Trophoblast cell (in vitro differentiated cells and primary cell): ENCODE data around the gene CHN2.

ENCODE experiments used
- DNase-seq, 2 donors: peaks; one replicate each; pipeline ENCODE4 v3.0.0-alpha.2; 2016
- H2AFZ ChIP-seq: 2 replicates; pipeline ENCODE4 v1.6.1; 2013; ENCODE audit warnings: low read length, moderate library complexity, mild to moderate bottlenecking; ENCODE audit not compliant: insufficient read depth, poor library complexity
- H2AK5ac ChIP-seq: 2 replicates; pipeline ENCODE4 v1.6.1; 2013; ENCODE audit warnings: mild to moderate bottlenecking, low read length
- H2BK120ac ChIP-seq: 2 replicates; pipeline ENCODE4 v1.6.1; 2013; ENCODE audit warnings: low read length, mild to moderate bottlenecking, moderate library complexity; ENCODE audit not compliant: insufficient read depth, poor library complexity
- H2BK12ac ChIP-seq: 2 replicates; pipeline ENCODE4 v1.6.1; 2013; ENCODE audit warnings: mild to moderate bottlenecking, low read length, moderate library complexity
- H2BK5ac ChIP-seq: 2 replicates; pipeline ENCODE4 v1.6.1; 2013; ENCODE audit warnings: low read length, low read depth, moderate library complexity, mild to moderate bottlenecking; ENCODE audit not compliant: poor library complexity
- H3K14ac ChIP-seq: 2 replicates; pipeline ENCODE4 v1.6.1; 2013; ENCODE audit warnings: mild to moderate bottlenecking, low read length
- H3K18ac ChIP-seq: 2 replicates; pipeline ENCODE4 v1.6.1; 2013; ENCODE audit warnings: mild to moderate bottlenecking, low read length
- H3K23ac ChIP-seq: 2 replicates; pipeline ENCODE4 v1.6.1; 2013; ENCODE audit warnings: low read length
- H3K27ac ChIP-seq: 2 replicates; pipeline ENCODE4 v1.5.1; 2013; ENCODE audit warnings: low read depth, mild to moderate bottlenecking, inconsistent platforms, low read length, moderate library complexity
- H3K27me3 ChIP-seq: 2 replicates; pipeline ENCODE4 v1.6.1; 2013; ENCODE audit warnings: inconsistent platforms, mild to moderate bottlenecking, low read length, moderate library complexity; ENCODE audit not compliant: insufficient read depth
- H3K36me3 ChIP-seq, 2 experiments: 1 replicate in 1 of 2; 2 replicates in 1 of 2; pipeline ENCODE4 v1.6.1; 2013; ENCODE audit warnings: low read length in 2 of 2, mild to moderate bottlenecking in 2 of 2, moderate library complexity in 1 of 2; ENCODE audit not compliant: insufficient read depth in 2 of 2, control insufficient read depth in 1 of 2
- H3K4ac ChIP-seq: 2 replicates; pipeline ENCODE4 v1.6.1; 2013; ENCODE audit warnings: low read depth, mild to moderate bottlenecking, low read length, moderate library complexity
- H3K4me1 ChIP-seq, 2 experiments: 1 replicate in 1 of 2; 2 replicates in 1 of 2; pipeline ENCODE4 v1.6.1; 2013; ENCODE audit warnings: low read length in 2 of 2, mild to moderate bottlenecking in 2 of 2, moderate library complexity in 1 of 2; ENCODE audit not compliant: insufficient read depth in 2 of 2, control insufficient read depth in 1 of 2
- H3K4me2 ChIP-seq: 2 replicates; pipeline ENCODE4 v1.6.1; 2013; ENCODE audit warnings: inconsistent platforms, mild to moderate bottlenecking, low read length, moderate library complexity
- H3K4me3 ChIP-seq: 2 replicates; pipeline ENCODE4 v1.5.1; 2013; ENCODE audit warnings: mild to moderate bottlenecking, low read depth, low read length, inconsistent platforms
- H3K79me1 ChIP-seq: one replicate; pipeline ENCODE4 v1.6.1; 2013; ENCODE audit warnings: low read length
- H3K79me2 ChIP-seq: 2 replicates; pipeline ENCODE4 v1.6.1; 2013; ENCODE audit warnings: low read length, mild to moderate bottlenecking; ENCODE audit not compliant: control insufficient read depth, insufficient read depth, poor library complexity
- H3K9ac ChIP-seq: 2 replicates; pipeline ENCODE4 v1.6.1; 2013; ENCODE audit warnings: mild to moderate bottlenecking, low read length
- H3K9me3 ChIP-seq: 2 replicates; pipeline ENCODE4 v1.6.1; 2013; ENCODE audit warnings: low read depth, mild to moderate bottlenecking, control low read depth, inconsistent platforms, low read length; ENCODE audit not compliant: insufficient read depth
- H4K12ac ChIP-seq: 2 replicates; pipeline ENCODE4 v1.6.1; 2013; ENCODE audit warnings: low read depth, mild to moderate bottlenecking, low read length, moderate library complexity
- H4K8ac ChIP-seq: 2 replicates; pipeline ENCODE4 v1.6.1; 2013; ENCODE audit warnings: low read depth, mild to moderate bottlenecking, low read length, moderate library complexity
- H4K91ac ChIP-seq: one replicate; pipeline ENCODE4 v1.6.1; 2013; ENCODE audit warnings: low read depth, mild to moderate bottlenecking, low read length, moderate library complexity
- WGBS: extraction: QIAGEN DNeasy Blood & Tissue Kit; methylation state at CpG from one replicate; pipeline ENCODE4 v1.1.7; 2013; ENCODE audit warnings: missing lambda C conversion rate; ENCODE audit not compliant: insufficient read length, insufficient coverage; ENCODE audit errors: extremely low coverage; 5-methylcytosine and 5-hydroxymethylcytosine counted together

The CHN2 gene

DNA sequence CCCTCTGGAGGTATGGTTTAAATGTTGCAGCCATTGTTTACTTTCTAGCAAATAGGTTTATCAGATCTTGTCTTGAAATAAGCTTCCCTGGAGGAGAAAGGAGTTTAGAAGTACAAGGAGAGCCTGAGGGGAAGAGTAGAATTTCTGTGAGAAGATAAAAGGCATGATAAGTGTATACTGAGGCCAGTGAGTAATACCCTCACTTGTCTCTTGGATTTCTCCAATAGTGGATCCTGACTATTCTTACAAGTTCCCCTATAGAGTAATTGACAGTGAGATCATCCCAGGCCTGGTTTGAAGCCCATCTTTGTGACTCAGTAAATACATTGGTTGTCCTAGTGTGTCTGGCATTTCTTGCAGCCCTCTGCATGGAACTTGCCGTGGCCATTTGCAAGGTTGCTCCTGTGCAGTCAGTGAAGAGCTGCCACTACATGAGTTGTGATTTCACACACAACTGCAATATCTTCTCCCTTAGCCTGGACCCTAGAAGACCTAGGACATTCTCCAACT lies 41.6 kb downstream of the CHN2 start:
- WGBS, result no CpG with 5 or more reads among the region's 1 CpG
- H3K9me3 ChIP-seq, result no peaks in the 10 kb centered on the region

DNA sequence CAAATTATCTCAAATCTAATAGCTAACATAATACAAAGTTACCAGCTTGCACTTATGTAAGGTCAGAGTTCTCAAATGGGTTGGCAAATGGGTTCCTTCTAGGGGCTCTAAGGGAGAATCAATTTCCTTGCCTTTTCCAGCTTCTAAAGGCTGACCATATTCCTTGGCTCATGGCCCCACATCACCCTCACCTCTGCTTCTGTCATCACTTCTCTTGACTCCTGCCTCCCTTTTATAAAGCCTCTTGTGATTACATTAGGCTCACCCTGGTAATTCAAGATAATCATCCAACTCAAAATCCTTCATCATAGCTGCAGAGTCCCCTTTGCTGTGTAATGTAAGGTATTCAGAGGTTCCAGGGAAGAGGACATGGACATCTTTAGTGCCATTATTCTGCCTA lies 42.1 kb downstream of the CHN2 start:
- H2BK5ac ChIP-seq, result peak overlapping the region; percentile 92
- H3K14ac ChIP-seq, result peak overlapping the region; percentile 54
- H2BK12ac ChIP-seq, result peak overlapping the region; percentile 85
- DNase-seq, result no peak
- H3K9me3 ChIP-seq, result no peaks in the 10 kb centered on the region
- peak overlapping the region; percentile 83 for H4K8ac ChIP-seq
- peak overlapping the region; percentile 99 for H3K27ac ChIP-seq
- H2AK5ac ChIP-seq, result peak overlapping the region; percentile 8
- peak overlapping the region; percentile 24 for H3K4me2 ChIP-seq
- H3K4me1 ChIP-seq, result peaks cover 15 to 23% of the 10 kb centered on the region in 2 experiments
- H3K9ac ChIP-seq, result peak overlapping the region; percentile 34
- H3K4ac ChIP-seq, result peak overlapping the region; percentile 50
- no peak overlapping the region for H3K4me3 ChIP-seq
- H4K12ac ChIP-seq, result peak overlapping the region; percentile 16
- H2BK120ac ChIP-seq, result peak overlapping the region; percentile 97
- no peaks in the 10 kb centered on the region for H3K27me3 ChIP-seq
- H2AFZ ChIP-seq, result peak overlapping the region; percentile 12
- H3K36me3 ChIP-seq, result no peaks in the 10 kb centered on the region
- H4K91ac ChIP-seq, result peak overlapping the region; percentile 98
- peaks cover 11% of the 10 kb centered on the region for H3K79me2 ChIP-seq
- peak overlapping the region; percentile 58 for H3K18ac ChIP-seq
- H3K23ac ChIP-seq, result peak overlapping the region; percentile 10
- H3K79me1 ChIP-seq, result peaks cover 36% of the 10 kb centered on the region

More for the DNA sequence above, 41.6 kb downstream of the CHN2 start:
- H2BK5ac ChIP-seq, result peak overlapping the region; percentile 92
- H4K12ac ChIP-seq, result no peak overlapping the region
- H3K36me3 ChIP-seq, result no peaks in the 10 kb centered on the region
- no peak overlapping the region for H4K8ac ChIP-seq
- H3K23ac ChIP-seq, result no peak overlapping the region
- H3K4me1 ChIP-seq, result peaks cover 15 to 26% of the 10 kb centered on the region in 2 experiments
- H3K27ac ChIP-seq, result peak overlapping the region; percentile 99
- H2AK5ac ChIP-seq, result no peak overlapping the region
- no peak overlapping the region for H3K4ac ChIP-seq
- H3K79me2 ChIP-seq, result peaks cover 11% of the 10 kb centered on the region
- no peak overlapping the region for H3K14ac ChIP-seq
- DNase-seq, result peak; percentile 74 to 93
- no peak overlapping the region for H2AFZ ChIP-seq
- H3K79me1 ChIP-seq, result peaks cover 36% of the 10 kb centered on the region
- peak overlapping the region; percentile 97 for H2BK120ac ChIP-seq
- H4K91ac ChIP-seq, result peak overlapping the region; percentile 17
- H3K4me2 ChIP-seq, result peak overlapping the region; percentile 24
- no peak overlapping the region for H3K18ac ChIP-seq
- no peak overlapping the region for H3K9ac ChIP-seq
- H3K27me3 ChIP-seq, result no peaks in the 10 kb centered on the region
- no peak overlapping the region for H3K4me3 ChIP-seq
- no peak overlapping the region for H2BK12ac ChIP-seq

- no peaks in the 10 kb centered on the region for H3K27me3 ChIP-seq
- no peak overlapping the region for H4K8ac ChIP-seq
- peak overlapping the region; percentile 75 for H4K91ac ChIP-seq
- no peak overlapping the region for H3K23ac ChIP-seq
- H3K18ac ChIP-seq, result no peak overlapping the region
- H3K4me2 ChIP-seq, result no peak overlapping the region
- peak overlapping the region; percentile 61 for H2BK120ac ChIP-seq
- H4K12ac ChIP-seq, result no peak overlapping the region
- no peak overlapping the region for H2BK12ac ChIP-seq
- no peak overlapping the region for H3K14ac ChIP-seq
- no peak overlapping the region for H3K4ac ChIP-seq
- WGBS, result no CpG with 5 or more reads among the region's 3 CpGs
- H3K27ac ChIP-seq, result peak overlapping the region; percentile 99
- H3K36me3 ChIP-seq, result no peaks in the 10 kb centered on the region
- peaks cover 15 to 22% of the 10 kb centered on the region in 2 experiments for H3K4me1 ChIP-seq
- DNase-seq, result peak; percentile 74 to 84
- H3K9ac ChIP-seq, result no peak overlapping the region
- no peak overlapping the region for H2AFZ ChIP-seq
- H3K79me1 ChIP-seq, result peaks cover 35% of the 10 kb centered on the region
- H3K9me3 ChIP-seq, result no peaks in the 10 kb centered on the region
- peaks cover 11% of the 10 kb centered on the region for H3K79me2 ChIP-seq
- H3K4me3 ChIP-seq, result no peak overlapping the region
- no peak overlapping the region for H2AK5ac ChIP-seq
- peak overlapping the region; percentile 64 for H2BK5ac ChIP-seq
Measured at GRCh38 chr7:29237489-29237888, 42.9 kb downstream of the CHN2 start.

- no CpG with 5 or more reads among the region's 1 CpG for WGBS
- peak in 1 of 2 donors; percentile 40 for DNase-seq
- peak overlapping the region; percentile 57 for H4K91ac ChIP-seq
Measured at GRCh38 chr7:29239638-29240037, 45.1 kb downstream of the CHN2 start.

More at GRCh38 chr7:29239638-29240037, 45.1 kb downstream of the CHN2 start:
- Histone ChIP-seq H3K79me1 (peaks cover 30% of the 10 kb centered on the region), H3K27ac (no peak overlapping the region), H3K4me3 (no peak overlapping the region), H3K4me1 (peaks cover 12 to 16% of the 10 kb centered on the region in 2 experiments), H3K4ac (peak overlapping the region; percentile 65), H2BK5ac (no peak overlapping the region), H2BK120ac (peak overlapping the region; percentile 48), H3K23ac (no peak overlapping the region), H3K27me3 (no peaks in the 10 kb centered on the region), H2AFZ (no peak overlapping the region), H3K79me2 (peaks cover 9% of the 10 kb centered on the region), H4K8ac (no peak overlapping the region), H3K36me3 (peaks cover 2 to 5% of the 10 kb centered on the region in 2 experiments), H3K9me3 (no peaks in the 10 kb centered on the region), H2AK5ac (peak overlapping the region; percentile 66), H3K9ac (no peak overlapping the region), H3K14ac (peak overlapping the region; percentile 24), H3K4me2 (no peak overlapping the region), H3K18ac (peak overlapping the region; percentile 63), H4K12ac (no peak overlapping the region), H2BK12ac (peak overlapping the region; percentile 88)
